Middle frontal gyrus (tissue), 1 donor: ENCODE data around the gene CTDP1.
"Not testable (repeated sequence)": the region's sequence is repeated elsewhere in the genome, so short reads cannot be mapped to it uniquely, and the experiment has no call there.

Experiments
- DNase-seq: peaks from one replicate; pipeline ENCODE4 v3.0.0-alpha.2; 2015; ENCODE audit warnings: low spot score; ENCODE audit errors: extremely low spot score

The CTDP1 gene

DNA sequence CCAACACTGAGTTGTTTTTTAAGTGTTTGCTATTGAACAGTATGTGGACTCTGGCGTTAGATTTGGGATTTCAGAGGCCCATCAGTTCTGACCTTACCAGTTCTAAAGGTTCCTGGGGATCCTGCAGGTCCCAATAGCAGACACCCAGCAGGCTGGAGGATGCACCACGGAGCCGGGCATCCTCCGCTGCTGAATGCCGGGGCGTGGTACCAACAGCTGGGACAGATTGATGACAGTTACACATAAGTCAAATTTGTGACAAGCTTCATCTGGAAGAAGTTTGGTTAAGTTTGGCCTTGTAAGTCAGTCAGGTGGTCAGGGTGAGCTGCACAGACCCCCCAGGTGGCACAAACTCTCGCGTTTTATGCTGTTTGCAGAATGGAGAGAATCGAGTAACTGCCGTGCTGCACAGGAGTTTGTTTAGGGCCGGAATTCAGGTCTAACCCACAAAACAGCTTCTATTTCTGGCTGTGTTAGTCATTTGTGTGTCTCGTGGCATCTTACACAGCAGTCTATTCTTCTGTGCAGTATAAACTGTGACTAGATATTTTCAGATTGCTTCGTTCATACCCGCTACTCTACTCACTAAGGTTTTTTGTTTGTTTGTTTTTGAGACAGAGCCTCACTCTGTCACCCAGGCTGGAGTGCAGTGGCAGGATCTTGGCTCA lies 19.2 kb downstream of the CTDP1 start:
- peak; percentile 18 for DNase-seq

DNA sequence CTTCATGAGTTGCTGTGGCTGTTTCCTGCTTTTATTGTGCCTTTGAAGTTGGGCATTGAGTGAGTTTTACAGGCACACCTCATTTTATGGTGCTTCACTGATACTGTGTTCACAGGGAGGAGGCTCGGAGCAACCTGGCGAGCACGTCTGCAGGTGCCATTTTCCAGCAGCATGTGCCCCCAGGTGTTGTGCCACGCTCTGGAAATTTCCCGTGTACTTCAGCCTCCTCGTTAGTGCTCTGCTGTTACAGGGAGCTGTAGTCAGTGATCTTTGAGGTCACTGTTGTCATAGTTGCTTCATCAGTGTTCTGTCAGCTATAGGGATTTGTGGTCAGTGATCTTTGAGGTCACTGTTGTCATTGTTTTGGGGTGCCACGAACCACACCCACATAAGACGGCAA lies 20.1 kb downstream of the CTDP1 start:
- no peak for DNase-seq

DNA sequence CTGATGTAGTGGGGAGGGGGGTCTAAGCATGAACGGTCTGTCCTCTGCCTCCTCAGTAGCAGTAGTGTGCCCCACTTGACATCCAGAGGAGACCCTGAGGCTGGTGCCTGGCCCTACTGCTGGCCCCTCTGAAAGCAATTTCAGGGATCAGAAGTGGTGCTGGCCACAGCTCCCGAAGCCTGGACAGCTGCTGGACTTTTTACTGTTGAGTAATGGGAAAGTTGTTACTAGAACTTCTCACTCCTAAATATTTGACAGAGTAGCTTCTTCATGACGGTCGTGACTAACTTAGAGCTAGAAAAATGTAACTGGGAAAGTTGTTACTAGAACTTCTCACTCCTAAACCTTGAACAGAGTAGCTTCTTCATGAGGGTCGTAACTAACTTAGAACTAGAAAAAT lies 23.3 kb downstream of the CTDP1 start:
- no peak for DNase-seq

- no peak for DNase-seq
These were observed 25.0 kb downstream of the CTDP1 start for GRCh38 chr18:79704631-79705030.

DNA sequence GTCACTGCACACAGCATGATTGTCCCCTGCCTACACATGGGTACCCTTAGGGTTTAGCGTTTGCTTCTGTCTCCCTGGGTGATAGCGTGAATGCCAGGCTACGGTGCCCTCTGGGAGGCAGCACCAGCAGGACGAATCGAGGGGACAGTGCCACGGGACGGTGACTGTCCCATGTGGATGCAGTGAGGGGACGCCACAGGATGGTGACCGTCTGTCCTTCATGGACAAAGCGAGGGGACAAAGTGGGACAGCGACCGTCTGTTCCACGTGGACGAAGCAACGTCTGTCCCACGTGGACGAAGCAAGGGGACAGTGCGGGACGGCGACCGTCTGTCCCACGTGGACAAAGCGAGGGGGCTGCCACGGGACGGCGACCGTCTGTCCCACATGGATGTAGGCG lies 25.7 kb downstream of the CTDP1 start:
- no peak for DNase-seq

- DNase-seq = no peak
These were observed 26.4 kb downstream of the CTDP1 start for GRCh38 chr18:79706006-79706405.

DNA sequence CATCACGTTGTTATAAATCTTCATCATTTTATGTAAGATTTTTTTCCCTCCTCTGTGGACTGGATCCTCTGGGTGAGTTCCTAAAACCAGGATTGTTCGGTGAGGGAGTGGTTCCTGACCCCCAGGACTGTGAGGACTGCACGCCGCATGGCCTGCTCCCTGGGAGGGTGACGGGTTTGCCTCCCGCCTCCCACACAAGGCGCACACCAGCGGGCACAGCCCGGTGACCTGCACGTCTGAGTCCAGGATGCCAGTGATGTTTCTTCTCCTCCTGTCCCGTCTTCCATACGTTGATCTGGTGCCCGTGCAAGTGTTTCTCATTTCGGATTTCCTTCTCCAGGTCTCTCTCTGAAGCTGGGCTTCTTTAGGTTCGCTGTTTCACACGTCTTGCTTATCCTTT lies 27.1 kb downstream of the CTDP1 start:
- DNase-seq = no peak

GRCh38 chr18:79707239-79707638 lies 27.6 kb downstream of the CTDP1 start:
- DNase-seq = no peak

DNA sequence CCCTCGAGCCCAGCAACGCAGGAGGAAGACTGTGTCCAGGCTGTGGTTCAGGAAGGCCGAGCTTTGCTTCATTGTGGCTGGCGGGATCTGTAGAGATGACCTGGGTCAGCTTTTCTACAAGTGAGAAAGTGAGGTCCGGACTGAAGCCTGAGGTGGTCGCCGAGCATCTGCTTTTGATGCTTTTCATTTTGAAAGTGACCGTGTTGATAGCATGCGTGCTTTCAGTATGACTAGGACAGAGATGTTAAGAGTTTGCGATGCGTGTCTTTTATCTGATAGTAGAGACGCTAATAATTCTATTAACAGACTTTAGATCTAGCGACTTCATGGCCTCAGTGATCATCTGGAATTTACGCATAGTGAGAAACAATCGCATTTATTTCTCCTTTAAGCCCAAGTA lies 28.1 kb downstream of the CTDP1 start:
- no peak for DNase-seq

- DNase-seq = no peak
These were observed 28.8 kb downstream of the CTDP1 start for GRCh38 chr18:79708412-79708811.

- DNase-seq = no peak
These were observed 32.7 kb downstream of the CTDP1 start for GRCh38 chr18:79712206-79712857.

DNA sequence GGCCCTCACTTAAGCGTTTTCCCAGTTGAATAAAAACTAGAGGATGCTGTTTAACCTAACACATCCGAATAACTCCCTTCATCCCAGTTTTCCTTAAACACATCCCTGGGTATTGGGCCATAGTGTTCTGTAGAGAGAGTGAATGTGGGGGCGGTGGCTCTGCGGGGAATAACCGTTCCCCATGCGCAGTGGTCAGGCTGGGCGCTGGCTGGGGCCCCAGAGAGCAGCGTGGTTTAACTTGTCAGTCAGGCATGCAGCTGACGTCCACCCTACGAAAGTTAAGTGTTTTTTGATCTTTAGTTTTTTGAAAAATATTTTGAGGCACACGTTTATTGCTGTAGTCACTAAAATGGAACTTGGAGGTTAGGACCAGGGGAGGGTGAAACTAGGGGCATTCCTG lies 33.7 kb downstream of the CTDP1 start:
- no peak for DNase-seq

- DNase-seq = no peak
These were observed 35.1 kb downstream of the CTDP1 start for GRCh38 chr18:79714531-79715240.

- DNase-seq = no peak
These were observed 35.7 kb downstream of the CTDP1 start for GRCh38 chr18:79715280-79715679.

DNA sequence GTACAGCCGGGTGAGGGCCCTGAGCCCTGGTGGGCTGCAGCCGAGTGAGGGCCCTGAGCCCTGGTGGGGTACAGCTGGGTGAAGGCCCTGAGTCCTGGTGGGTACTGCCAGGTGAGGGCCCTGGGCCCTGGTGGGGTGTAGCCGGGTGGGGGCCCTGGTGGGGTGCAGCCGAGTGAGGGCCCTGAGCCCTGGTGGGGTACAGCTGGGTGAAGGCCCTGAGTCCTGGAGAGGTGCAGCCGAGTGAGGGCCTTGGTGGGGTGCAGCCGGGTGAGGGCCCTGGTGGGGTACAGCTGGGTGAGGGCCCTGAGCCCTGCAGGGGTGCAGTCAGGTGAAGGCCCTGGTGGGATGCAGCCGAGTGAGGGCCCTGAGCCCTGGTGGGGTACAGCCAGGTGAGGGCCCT lies 37.5 kb downstream of the CTDP1 start:
- DNase-seq = no peak

DNA sequence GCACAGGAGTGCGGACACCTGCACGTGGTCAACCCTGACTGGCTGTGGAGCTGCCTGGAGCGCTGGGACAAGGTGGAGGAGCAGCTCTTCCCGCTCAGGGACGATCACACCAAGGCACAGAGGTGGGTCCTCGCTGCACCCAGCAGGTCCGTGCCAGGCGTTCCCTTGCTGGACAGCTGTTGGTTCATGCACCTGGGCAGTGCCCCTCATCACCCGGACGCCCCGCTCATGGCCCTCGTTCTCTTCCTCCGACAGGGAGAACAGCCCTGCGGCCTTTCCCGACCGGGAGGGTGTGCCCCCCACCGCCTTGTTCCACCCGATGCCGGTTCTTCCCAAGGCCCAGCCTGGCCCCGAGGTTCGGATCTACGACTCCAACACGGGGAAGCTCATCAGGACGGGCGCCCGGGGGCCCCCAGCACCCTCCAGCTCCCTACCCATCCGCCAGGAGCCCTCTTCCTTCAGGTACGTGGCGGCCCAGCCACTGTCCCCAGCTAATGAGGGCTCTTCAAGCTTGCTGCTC lies 38.0 kb downstream of the CTDP1 start:
- DNase-seq = no peak

DNA sequence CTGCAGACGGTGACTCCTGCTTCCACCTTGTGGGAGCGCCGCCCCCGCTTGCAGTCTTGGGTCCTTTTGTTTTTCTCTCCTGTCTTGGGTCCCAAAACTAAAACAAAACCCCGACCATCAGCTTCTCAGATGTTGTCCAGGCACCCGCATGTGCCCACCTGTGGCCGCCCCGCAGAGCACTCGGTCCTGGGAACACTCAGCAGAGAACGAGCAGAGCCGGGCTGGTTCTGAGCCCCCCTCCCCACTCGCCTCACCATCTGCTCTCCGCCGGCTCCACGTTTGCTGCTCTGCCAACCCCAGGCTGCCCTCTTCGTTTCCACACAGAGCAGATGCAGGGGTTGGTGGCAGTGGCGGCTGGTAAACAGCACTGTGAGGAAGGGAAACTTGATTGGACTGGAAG lies 38.5 kb downstream of the CTDP1 start:
- DNase-seq = no peak

DNA sequence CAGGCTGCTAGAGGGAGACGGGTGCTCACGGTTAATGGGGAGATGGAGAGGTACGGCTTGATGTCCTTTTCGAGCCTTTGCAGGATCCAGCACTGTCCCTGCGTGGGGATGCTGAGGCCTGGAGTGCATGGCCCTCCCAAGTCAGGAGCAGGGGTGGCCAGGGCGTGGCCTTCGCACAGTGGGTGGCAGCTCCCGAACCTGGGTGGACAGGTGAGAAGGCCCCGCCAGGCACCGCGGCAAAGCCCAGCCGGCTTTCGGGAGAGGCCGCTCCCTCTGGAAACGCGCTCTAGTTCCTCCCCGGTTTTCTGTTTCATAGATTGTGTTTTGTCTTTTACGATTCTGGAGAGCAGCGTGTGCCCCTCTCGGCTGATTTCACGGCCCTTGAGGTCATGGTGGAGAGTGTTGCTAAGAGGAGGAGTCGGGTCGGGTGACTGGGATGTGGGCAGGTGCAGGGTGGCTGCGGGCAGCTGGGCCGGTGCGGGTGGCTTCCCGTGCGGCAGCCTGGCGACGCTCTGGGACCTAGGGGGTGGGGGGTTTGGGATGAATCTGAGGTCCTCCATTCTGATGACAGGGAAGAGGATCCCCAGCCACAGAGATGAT lies 39.4 kb downstream of the CTDP1 start:
- DNase-seq = no peak

DNA sequence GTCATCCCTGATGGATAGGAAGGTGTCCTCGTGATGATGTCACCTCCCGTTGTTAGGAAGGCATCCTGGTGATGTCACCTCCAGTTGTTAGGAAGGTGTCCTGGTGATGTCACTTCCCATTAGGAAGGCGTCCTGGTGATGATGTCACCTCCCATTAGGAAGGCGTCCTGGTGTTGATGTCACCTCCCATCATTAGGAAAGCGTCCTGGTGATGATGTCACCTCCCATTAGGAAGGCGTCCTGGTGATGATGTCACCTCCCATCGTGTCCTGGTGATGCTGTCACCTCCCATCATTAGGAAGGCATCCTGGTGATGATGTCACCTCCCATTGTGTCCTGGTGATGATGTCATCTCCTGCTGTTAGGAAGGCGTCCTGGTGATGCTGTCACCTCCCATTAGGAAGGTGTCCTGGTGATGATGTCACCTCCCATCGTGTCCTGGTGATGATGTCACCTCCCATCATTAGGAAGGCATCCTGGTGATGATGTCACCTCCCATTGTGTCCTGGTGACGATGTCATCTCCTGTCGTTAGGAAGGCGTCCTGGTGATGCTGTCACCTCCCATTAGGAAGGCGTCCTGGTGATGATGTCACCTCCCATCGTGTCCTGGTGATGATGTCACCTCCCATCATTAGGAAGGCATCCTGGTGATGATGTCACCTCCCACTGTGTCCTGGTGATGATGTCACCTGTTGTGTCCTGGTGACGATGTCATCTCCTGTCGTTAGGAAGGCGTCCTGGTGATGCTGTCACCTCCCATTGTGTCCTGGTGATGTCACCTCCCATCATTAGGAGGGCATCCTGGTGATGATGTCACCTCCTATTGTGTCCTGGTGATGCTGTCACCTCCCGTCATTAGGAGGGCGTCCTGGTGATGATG lies 40.1 kb downstream of the CTDP1 start:
- not testable (repeated sequence) for DNase-seq

GRCh38 chr18:79720359-79720733 lies 40.7 kb downstream of the CTDP1 start:
- no peak for DNase-seq

GRCh38 chr18:79723036-79723435 lies 43.4 kb downstream of the CTDP1 start:
- no peak for DNase-seq
